ELR (cell line): Measurements from ENCODE around the gene LKAAEAR1.
"Not testable (repeated sequence)": the region's sequence is repeated elsewhere in the genome, so short reads cannot be mapped to it uniquely, and the experiment has no call there.

Experiments used
- DNase-seq: peaks from one replicate; pipeline ENCODE4 v3.0.0-alpha.2; 2015; ENCODE audit warnings: low read depth

Gene LKAAEAR1

GRCh38 chr20:64098471-64099013 is 14.3 kb upstream of the LKAAEAR1 start:
- no peak for DNase-seq

- DNase-seq: no peak
Measured at GRCh38 chr20:64096535-64096934, 12.3 kb upstream of the LKAAEAR1 start.

- no peak for DNase-seq
Measured at GRCh38 chr20:64095927-64096326, 11.7 kb upstream of the LKAAEAR1 start.

GRCh38 chr20:64095455-64095854 is 11.3 kb upstream of the LKAAEAR1 start:
- DNase-seq: no peak

GRCh38 chr20:64093013-64093503 is 8.9 kb upstream of the LKAAEAR1 start:
- DNase-seq: no peak

GRCh38 chr20:64092258-64093012 is 8.2 kb upstream of the LKAAEAR1 start:
- no peak for DNase-seq

- no peak for DNase-seq
Measured at GRCh38 chr20:64091770-64092169, 7.6 kb upstream of the LKAAEAR1 start.

GRCh38 chr20:64091340-64091739 is 7.1 kb upstream of the LKAAEAR1 start:
- no peak for DNase-seq

GRCh38 chr20:64090165-64090564 is 6.0 kb upstream of the LKAAEAR1 start:
- peak; percentile 50 for DNase-seq

- not testable (repeated sequence) for DNase-seq
Measured at GRCh38 chr20:64088586-64088985, 4.4 kb upstream of the LKAAEAR1 start.

- not testable (repeated sequence) for DNase-seq
Measured at GRCh38 chr20:64087226-64087825, 3.1 kb upstream of the LKAAEAR1 start.

- no peak for DNase-seq
Measured at GRCh38 chr20:64086801-64087200, 2.6 kb upstream of the LKAAEAR1 start.

- no peak for DNase-seq
Measured at GRCh38 chr20:64084685-64085152, 521 bp upstream of the LKAAEAR1 start.

- DNase-seq: peak; percentile 85
Measured at GRCh38 chr20:64083378-64083803, 807 bp downstream of the LKAAEAR1 start.

GRCh38 chr20:64082820-64083377 is 1.3 kb downstream of the LKAAEAR1 start:
- peak; percentile 64 for DNase-seq

- DNase-seq: no peak
Measured at GRCh38 chr20:64082126-64082731, 2.0 kb downstream of the LKAAEAR1 start.

GRCh38 chr20:64081624-64081964 is 2.6 kb downstream of the LKAAEAR1 start:
- no peak for DNase-seq

GRCh38 chr20:64080813-64081623 is 3.2 kb downstream of the LKAAEAR1 start:
- no peak for DNase-seq

- DNase-seq: no peak
Measured at GRCh38 chr20:64080013-64080812, 4.0 kb downstream of the LKAAEAR1 start, which contains the start of gene OPRL1. OPRL1 (plus strand) TSS chr20:64080082; CDS start chr20:64092721, 12,639 bp downstream.

GRCh38 chr20:64079273-64080012 is 4.8 kb downstream of the LKAAEAR1 start, which contains the start of gene RGS19:
RGS19 (minus strand) TSS chr20:64079518; CDS start chr20:64076886, 2,632 bp downstream.
- peak; percentile 74 for DNase-seq
